HuH-7 (cell line): ENCODE measurements around the gene VAV3.

Source experiments
- DNase-seq: peaks from one replicate; pipeline ENCODE4 v3.0.0; 2011; ENCODE audit warnings: low spot score

VAV3 gene

GRCh38 chr1:107833061-107833460, 131.9 kb downstream of the VAV3 start:
- DNase-seq, result no peak

DNA sequence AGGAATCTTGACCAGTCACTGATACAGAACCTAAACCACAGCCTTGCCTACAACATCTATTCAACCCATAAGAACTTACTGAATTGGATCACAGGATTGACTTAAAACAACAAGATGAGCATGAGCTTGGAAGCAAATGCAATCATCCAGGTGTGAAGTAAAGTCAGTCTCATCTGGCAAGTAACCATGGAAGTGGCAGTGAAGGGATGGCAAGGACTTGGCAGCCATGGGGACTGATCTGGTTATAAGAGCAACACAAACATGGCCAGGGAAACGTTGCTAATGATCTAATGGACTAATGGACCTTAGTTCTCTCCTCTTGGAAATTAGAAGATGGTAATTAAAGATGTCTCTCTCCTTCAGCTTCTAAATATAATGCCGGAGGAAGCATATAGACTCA, 133.1 kb downstream of the VAV3 start:
- DNase-seq, result no peak

- no peak for DNase-seq
Measured at GRCh38 chr1:107830526-107830925, 134.5 kb downstream of the VAV3 start.

- no peak for DNase-seq
Measured at GRCh38 chr1:107830075-107830474, 134.9 kb downstream of the VAV3 start.

DNA sequence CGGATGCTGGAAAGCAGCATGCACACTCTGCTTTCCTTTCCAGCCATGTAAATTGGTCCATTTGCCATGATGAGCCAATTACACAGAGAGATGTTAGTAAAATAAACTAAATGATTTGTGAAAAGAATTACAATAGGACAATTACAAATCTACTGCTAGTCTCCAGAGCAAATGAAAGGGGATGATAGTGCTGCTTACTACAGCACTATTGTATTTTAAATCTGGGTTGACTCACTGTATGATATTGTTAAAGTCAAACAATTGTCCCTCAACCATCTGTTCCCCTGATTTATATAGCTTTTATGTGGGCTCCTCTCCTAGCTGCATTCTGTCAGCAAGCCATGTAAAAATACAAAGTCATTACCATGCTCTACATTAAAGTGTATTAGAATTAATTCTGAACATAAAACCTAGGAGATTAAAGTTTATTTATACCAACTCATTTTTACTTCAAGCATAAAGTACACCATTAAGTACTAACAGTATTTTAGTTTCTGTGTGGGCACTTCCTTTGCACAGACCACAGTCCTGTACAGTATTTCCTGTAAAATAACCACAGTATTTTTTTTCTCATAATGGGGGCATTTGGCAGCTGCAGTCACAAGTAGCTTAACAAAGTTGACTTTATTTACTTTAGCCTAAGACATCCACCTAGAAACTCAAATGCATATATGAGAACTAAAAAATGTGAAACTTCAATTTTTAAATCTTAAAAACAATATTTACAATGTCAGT, 135.8 kb downstream of the VAV3 start:
- no peak for DNase-seq

- DNase-seq, result no peak
Measured at GRCh38 chr1:107824946-107825345, 140.0 kb downstream of the VAV3 start.

DNA sequence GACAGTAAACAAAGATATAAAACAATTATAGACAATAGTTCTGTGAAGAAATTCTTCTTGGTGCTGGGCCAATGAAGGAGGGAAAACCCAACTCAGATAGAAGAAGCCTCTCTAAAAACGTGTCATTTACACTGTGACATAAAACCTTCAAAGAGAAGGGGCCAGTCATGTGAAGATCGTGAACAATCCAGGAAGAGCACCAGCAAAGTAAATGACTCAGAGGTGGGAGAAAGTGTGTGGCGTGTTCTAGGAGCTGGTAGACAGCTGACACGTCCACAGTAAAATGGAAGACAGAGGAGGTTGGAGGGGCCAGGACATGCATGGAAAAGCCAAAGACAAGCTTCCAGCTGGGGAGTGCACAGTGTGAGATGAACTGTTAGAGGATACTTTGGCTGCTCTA, 143.6 kb downstream of the VAV3 start:
- no peak for DNase-seq

GRCh38 chr1:107820801-107821200, 144.2 kb downstream of the VAV3 start:
- DNase-seq, result no peak

DNA sequence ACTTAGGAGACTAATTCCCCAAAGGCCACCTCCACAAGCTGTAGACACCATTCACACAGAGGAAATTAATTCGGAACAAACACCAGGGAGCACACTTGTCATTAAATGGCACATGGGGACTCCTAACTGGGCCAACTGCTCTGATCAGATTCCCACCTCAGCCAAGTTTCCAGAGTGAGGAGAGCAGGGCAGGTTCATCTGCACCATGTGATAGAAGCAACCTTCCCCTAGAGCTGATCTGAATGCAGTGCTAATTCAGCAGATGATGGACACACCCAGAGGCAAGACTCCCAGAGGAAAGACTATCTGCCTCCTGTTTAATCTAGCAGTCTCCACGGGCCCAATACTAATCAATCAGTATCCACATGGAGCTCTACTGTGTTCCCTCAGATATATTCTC, 147.0 kb downstream of the VAV3 start:
- DNase-seq, result no peak

DNA sequence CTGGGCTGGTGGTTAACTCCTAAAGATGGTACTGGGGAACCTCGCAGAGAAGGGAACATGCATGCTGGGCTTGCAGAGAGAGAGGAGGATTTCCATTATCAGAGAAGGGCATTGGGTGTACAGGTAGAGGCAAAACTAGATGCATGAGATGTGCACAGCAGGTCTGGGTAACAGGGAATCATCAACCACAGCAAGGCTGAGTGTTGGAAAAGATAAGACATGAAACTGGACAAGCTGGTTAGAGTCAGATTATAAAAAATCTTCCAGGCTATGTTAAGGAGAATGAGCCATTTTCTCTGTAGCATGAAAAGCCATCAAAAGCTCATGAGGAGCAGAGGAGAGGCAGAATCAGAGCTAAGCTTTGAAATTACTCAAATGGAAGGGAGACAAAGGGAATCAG, 147.8 kb downstream of the VAV3 start:
- DNase-seq, result no peak

GRCh38 chr1:107810291-107810951, 154.6 kb downstream of the VAV3 start:
- DNase-seq, result no peak

GRCh38 chr1:107807855-107808254, 157.1 kb downstream of the VAV3 start:
- DNase-seq, result no peak

- DNase-seq, result no peak
Measured at GRCh38 chr1:107807405-107807804, 157.6 kb downstream of the VAV3 start.

- no peak for DNase-seq
Measured at GRCh38 chr1:107806902-107807301, 158.1 kb downstream of the VAV3 start.

DNA sequence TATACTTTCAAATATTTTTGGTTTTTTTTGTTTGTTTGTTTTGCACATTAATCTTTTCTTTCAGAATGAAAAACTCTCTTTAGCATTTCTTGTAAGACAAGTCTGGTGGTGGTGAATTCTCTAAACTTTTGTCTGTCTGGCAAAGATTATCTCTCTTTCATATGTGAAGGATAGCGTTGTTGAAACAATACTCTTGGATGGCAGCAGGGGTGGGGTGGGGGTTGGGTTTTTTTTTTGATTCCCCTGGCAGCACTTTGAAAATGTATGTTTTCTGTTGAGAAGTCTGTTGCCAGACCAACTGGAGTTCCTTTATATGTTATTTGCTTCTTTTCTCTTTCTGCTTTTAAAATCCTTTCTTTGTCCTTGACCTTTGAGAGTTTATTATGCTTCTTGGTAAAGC, 160.2 kb downstream of the VAV3 start:
- no peak for DNase-seq

DNA sequence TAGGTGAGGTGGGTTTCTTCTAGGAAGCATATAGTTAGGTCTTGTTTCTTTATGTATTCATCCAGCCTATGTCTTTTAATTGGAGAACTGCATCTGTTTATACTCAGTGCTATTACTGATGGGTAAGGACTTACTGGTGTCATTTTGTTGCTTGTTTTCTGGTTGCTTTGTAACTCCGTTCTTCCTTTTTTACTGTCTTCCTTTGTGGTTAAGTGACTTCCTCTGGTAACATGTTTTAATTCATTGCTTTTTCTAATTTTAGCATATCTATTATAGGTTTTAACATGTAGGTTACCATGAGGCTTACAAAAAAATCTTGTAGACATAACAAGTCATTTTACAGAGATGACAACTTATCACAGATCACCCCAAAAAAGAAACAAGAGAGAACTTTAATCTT, 160.8 kb downstream of the VAV3 start:
- DNase-seq, result no peak

- no peak for DNase-seq
Measured at GRCh38 chr1:107803579-107803978, 161.4 kb downstream of the VAV3 start.

DNA sequence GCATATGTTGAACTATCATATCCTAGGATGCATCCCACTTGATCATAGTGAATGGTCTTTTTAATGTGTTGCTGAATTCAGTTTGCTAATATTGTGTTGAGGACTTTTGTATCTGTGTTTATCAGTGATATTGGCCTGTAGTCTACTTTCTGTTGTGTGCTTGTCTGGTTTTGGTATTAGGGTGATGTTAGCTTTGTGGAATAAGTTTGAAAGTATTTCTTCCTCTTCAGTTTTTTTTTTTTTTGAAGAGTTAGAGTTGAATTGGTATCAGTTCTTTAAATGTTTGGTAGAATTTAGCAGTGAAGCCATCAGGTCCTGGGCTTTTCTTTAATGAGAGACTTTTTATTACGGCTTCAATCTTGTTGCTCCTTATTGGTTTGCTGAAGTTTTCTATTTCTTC, 162.3 kb downstream of the VAV3 start:
- DNase-seq, result no peak

GRCh38 chr1:107795994-107796393, 169.0 kb downstream of the VAV3 start:
- DNase-seq, result no peak

DNA sequence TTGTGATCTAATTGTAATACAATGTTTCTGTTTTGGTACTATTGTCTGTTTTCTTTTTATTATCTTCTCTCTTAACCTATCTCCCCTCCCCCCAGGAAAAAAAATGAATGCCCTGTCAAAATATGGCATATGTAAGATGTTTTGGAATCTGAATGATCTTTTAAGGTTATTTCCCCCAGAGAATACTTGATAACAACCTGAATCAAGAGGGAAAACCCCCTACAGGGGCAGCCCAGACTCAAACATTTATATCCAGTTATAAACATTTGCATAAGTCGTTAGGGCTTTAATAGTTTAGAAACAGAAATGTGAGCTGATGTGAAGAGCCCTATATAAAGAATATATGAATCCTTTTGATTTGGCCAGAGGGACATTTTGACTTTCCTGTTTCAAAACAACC, 169.5 kb downstream of the VAV3 start:
- DNase-seq, result no peak

- DNase-seq, result no peak
Measured at GRCh38 chr1:107794571-107794970, 170.4 kb downstream of the VAV3 start.

DNA sequence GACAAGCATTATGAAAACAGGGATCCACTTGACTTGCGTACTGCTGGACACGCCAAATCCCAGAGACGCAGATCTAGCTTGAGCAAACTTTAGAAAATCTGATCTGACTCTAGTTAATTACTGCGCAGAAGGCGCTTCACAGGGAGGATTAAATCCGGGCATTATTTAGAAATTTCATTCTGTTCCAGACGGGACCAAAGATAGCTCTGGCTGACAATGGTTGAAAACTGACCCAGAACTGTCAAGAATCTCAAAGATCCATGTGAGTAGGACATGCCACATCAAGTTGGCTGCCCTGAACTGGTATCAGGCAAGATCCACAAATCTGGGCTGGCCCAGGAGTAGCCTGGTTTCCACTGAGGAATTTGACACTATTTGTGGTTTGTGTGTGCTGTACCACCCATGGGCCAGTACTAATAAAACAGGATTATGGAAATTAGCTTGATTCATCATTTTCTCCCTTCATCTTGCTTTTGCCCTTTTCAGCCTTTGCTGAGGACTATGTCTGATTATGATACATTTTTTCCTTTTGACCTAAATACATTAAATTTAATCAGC, 171.0 kb downstream of the VAV3 start:
- DNase-seq, result no peak

GRCh38 chr1:107791348-107791747, 173.6 kb downstream of the VAV3 start:
- DNase-seq, result no peak
